IPS-20b (cell line): Measurements from ENCODE around the gene SLC66A1.

Source experiments
- H3K27ac ChIP-seq: one replicate; pipeline ENCODE4 v1.5.1; 2013; ENCODE audit warnings: low read length
- H3K27me3 ChIP-seq: 2 replicates; pipeline ENCODE4 v1.6.1; 2013; ENCODE audit warnings: mild to moderate bottlenecking, low read length, inconsistent platforms; ENCODE audit not compliant: insufficient read depth
- H3K36me3 ChIP-seq: 2 replicates; pipeline ENCODE4 v1.6.1; 2013; ENCODE audit warnings: low read depth, mild to moderate bottlenecking, inconsistent platforms, low read length, moderate library complexity; ENCODE audit not compliant: insufficient read depth
- H3K4me1 ChIP-seq: 2 replicates; pipeline ENCODE4 v1.6.1; 2013; ENCODE audit warnings: mild to moderate bottlenecking, control low read depth, inconsistent platforms, low read length, moderate library complexity; ENCODE audit not compliant: insufficient read depth
- H3K4me3 ChIP-seq: 2 replicates; pipeline ENCODE4 v1.5.1; 2013; ENCODE audit warnings: mild to moderate bottlenecking, low read length, inconsistent platforms
- H3K9ac ChIP-seq: 2 replicates; pipeline ENCODE4 v1.6.1; 2013; ENCODE audit warnings: low read depth, mild to moderate bottlenecking, inconsistent platforms, low read length, moderate library complexity
- H3K9me3 ChIP-seq: 2 replicates; pipeline ENCODE4 v1.6.1; 2013; ENCODE audit warnings: mild to moderate bottlenecking, low read depth, low read length, inconsistent platforms; ENCODE audit not compliant: insufficient read depth

Gene SLC66A1

DNA sequence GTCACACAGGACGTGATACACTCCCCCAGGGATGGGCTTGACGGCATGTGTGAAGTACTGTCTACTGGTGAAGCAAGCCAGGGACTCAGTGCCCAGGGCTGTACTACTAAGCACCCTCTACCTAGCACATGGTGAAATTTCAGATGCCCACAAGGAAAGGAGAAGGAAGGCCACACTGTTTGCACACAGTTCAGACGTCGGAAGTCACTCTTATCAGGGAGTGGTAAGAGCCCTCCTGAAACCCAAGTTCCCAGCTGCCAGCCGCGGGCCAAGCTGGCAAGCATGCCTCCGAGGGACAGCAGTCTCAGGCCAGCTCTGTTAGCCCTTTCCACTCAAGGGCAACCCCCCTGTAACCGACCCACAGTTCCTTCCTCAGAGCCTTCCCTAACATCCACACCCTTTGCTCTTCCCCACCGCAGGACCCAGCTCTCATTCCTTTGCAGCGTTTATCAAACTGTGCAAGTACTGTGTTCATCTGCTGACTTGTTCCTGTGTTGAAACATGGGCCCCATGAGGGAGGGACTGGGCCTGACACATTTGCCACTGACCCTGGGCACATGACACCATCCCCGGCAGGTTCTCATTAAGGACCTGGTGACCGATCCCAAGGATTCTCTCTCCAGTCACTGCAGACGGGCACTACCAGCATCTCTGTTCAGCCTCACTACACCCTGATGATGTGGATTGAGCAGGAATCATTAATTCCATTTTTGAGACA is 58.5 kb downstream of the SLC66A1 start:
- Histone ChIP-seq H3K27me3 (no peaks in the 10 kb centered on the region), H3K4me1 (no peaks in the 10 kb centered on the region), H3K36me3 (peaks cover 29% of the 10 kb centered on the region), H3K9ac (no peak overlapping the region), H3K4me3 (no peak overlapping the region), H3K27ac (no peak overlapping the region), H3K9me3 (no peaks in the 10 kb centered on the region)

DNA sequence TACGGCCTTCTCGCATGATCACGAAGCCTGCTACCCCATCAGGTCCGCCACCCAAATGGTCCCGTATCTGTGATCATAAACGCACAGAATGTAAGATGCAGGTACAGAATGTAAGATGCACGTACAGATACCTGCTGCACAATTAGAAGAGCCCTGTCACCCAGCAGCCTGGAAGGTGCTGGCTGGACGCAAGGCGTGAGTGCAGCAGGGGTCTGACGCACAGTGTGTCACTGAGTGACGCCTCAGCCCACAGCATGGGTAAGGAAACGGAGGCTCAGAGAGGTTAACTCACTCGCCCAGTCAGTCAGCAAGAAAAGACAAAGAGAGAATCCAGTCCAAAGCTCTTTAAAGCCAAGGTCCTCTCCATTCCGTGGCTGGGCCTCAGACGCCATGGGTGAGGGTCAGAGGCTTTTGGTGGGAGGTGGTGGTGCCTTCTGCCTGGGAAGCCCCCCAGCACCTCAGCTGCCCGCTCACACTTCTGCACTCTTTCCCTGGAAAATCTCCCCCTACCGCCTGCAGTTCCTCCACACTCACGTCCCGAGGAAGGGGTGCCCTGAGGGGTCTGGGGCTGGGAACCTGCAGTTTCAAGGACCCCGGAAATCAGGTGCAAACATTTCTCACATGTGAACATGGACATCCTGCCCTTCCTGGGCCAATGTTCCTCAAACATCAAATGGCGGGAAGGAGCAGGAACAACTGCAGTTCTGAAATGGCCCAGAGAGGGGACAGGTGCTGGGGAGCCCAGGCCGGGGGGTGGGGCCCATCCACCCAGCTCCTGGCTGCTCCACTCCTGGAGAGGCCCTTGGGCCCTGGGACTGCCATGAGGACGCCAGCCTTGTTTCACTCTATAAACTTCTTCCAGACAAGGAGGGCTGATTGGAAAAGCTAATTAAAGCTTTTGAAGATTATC is 59.4 kb downstream of the SLC66A1 start:
- Histone ChIP-seq H3K4me1 (no peaks in the 10 kb centered on the region), H3K9ac (no peak overlapping the region), H3K27ac (no peak overlapping the region)

DNA sequence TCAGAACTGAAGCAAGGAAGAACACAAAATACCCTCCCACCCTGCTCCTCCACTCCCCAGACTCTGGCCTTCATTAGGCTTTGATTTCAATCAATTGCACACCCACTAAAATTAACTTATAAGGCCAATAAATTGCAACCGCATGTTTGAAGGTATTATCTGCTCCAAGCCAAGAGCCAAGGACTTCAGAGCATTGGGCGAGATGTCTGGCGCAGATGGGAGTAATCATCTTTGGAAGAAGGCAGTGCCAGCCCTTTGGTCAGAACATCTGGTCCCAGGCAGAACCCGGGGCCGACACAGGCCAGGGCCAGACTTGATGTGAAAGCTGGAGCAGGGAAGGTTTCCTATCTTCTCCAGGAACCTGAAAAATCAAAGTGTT is 60.0 kb downstream of the SLC66A1 start:
- peaks cover 44% of the 10 kb centered on the region for H3K36me3 ChIP-seq
- H3K4me3 ChIP-seq = no peak overlapping the region
- no peak overlapping the region for H3K9ac ChIP-seq
- no peaks in the 10 kb centered on the region for H3K27me3 ChIP-seq
- H3K9me3 ChIP-seq = no peaks in the 10 kb centered on the region
- no peak overlapping the region for H3K27ac ChIP-seq
- H3K4me1 ChIP-seq = no peaks in the 10 kb centered on the region

More for the DNA sequence above, 59.4 kb downstream of the SLC66A1 start:
- Histone ChIP-seq H3K36me3 (peaks cover 38% of the 10 kb centered on the region), H3K4me3 (no peak overlapping the region), H3K27me3 (no peaks in the 10 kb centered on the region), H3K9me3 (no peaks in the 10 kb centered on the region)

DNA sequence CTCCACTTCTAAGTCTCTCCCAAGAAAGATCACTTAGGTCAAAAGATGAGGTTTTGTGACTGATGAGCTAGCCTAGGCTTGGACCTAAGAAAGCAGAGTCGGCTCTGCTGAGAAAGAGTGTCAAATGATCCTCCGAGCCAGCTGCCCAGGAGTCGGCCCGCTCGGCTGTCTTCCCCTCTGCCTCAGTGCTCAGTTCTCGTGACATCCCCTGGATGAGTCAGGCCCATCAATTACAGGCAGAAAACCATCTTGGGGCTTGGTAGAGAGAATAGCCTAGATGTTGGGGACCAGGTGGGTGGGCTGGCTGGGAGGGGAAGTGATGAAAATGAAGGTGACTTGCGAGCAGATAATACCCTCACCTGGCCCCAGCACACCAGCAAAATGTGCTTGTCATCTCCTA is 60.5 kb downstream of the SLC66A1 start:
- H3K9ac ChIP-seq = no peak overlapping the region
- no peaks in the 10 kb centered on the region for H3K27me3 ChIP-seq
- no peak overlapping the region for H3K4me3 ChIP-seq
- peaks cover 49% of the 10 kb centered on the region for H3K36me3 ChIP-seq
- H3K9me3 ChIP-seq = no peaks in the 10 kb centered on the region
- H3K4me1 ChIP-seq = no peaks in the 10 kb centered on the region
- H3K27ac ChIP-seq = no peak overlapping the region

DNA sequence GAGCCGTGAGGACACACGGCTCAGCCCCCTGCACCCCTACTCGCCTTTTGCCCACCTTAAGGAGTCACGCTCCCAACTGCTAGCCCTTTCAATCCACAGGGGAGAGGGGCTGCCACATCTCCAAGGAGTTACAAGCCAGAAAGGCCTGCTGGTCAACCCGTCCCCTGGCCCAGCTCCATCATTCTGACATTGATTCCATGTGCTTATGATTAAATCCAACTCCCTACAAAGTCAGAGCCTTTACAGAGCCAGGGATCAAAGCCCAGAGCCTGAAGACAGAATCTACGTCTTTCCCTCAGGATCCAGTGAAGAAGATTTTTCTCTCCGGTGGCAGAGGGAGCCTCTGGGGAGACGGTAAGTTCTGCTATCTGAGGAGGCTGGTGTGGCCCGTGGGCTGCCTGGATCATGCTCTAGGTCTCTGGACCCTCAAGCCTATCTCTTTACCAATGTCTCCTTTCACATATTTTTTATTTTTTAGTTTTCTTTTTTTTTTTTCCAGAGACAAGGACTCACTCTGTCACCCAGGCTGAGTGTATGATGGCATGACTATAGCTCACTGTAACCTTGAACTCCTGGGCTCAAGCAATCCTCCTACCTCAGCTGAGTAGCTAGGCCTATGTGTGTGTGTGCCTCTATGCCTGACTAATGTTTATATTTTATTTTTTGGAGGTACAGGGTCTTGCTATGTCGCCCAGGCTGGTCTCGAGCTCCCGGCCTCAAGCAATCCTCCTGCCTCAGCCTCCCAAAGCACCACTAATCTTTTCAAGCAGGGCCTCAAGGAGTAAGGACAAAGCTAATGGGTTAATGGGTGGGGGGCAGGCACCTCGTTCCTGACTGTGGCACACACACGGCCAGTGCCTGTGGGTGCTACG is 61.3 kb downstream of the SLC66A1 start:
- peaks cover 57% of the 10 kb centered on the region for H3K36me3 ChIP-seq
- H3K27ac ChIP-seq = no peak overlapping the region
- no peaks in the 10 kb centered on the region for H3K27me3 ChIP-seq
- H3K9me3 ChIP-seq = no peaks in the 10 kb centered on the region
- H3K9ac ChIP-seq = no peak overlapping the region
- no peak overlapping the region for H3K4me3 ChIP-seq
- H3K4me1 ChIP-seq = no peaks in the 10 kb centered on the region

DNA sequence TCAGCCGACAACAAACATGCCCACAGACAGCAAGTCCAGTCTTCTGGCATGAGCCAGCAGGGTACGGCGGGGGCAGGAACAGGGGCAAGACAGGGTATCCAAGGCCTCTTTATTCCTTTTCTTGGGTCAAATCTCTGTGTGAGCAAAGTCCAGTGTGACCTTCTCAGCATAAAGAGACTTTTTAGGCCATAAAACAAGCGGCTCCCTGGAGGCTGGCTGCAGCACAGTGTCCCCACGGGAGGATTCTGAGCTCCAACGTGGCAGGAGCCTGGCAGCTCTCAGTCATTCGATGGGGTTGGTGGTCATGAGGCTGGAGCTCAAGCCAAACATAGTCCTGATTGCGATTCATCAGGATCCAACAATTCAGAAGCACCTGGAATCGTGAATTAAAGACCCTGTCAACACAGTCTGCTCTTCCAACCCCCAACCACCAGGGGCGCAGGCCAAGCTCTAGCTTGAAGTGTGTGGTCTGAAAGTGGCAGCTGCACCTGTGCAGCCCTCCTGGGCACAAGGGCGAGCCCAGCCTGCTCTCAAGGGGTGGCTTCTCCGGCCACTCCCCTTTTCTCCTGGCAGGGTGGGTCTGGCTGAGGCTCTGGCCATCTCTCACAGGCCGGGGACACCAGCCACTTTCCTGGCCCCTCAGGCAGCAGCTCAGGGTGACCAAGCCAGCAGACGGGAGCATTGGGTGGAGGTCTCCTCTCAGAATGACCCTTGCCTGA is 62.1 kb downstream of the SLC66A1 start:
- H3K27me3 ChIP-seq = no peaks in the 10 kb centered on the region
- H3K27ac ChIP-seq = no peak overlapping the region
- no peaks in the 10 kb centered on the region for H3K9me3 ChIP-seq
- no peaks in the 10 kb centered on the region for H3K4me1 ChIP-seq
- H3K36me3 ChIP-seq = peaks cover 61% of the 10 kb centered on the region
- no peak overlapping the region for H3K4me3 ChIP-seq
- no peak overlapping the region for H3K9ac ChIP-seq

DNA sequence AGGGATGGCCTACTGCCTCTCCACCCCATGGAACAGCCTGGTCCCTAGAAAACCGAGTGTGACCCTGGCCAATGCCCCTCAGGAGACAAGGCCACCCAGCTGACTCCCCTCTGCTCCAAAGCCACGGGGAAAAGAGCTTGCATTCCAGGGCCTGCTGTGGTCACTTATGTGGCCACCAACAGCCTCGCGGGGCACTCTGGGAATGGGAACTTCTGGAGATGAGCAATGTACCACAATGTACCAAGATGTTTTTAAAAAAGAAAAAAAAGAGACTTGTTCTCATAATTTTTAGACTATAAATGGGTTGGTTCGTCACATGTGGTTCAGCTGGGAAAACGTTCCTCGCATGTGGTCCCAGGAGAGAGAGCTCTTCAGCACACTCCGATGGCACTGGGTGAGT is 62.8 kb downstream of the SLC66A1 start:
- Histone ChIP-seq H3K4me3 (no peak overlapping the region), H3K4me1 (no peaks in the 10 kb centered on the region), H3K27me3 (no peaks in the 10 kb centered on the region), H3K27ac (no peak overlapping the region), H3K36me3 (peaks cover 68% of the 10 kb centered on the region), H3K9ac (no peak overlapping the region), H3K9me3 (no peaks in the 10 kb centered on the region)

DNA sequence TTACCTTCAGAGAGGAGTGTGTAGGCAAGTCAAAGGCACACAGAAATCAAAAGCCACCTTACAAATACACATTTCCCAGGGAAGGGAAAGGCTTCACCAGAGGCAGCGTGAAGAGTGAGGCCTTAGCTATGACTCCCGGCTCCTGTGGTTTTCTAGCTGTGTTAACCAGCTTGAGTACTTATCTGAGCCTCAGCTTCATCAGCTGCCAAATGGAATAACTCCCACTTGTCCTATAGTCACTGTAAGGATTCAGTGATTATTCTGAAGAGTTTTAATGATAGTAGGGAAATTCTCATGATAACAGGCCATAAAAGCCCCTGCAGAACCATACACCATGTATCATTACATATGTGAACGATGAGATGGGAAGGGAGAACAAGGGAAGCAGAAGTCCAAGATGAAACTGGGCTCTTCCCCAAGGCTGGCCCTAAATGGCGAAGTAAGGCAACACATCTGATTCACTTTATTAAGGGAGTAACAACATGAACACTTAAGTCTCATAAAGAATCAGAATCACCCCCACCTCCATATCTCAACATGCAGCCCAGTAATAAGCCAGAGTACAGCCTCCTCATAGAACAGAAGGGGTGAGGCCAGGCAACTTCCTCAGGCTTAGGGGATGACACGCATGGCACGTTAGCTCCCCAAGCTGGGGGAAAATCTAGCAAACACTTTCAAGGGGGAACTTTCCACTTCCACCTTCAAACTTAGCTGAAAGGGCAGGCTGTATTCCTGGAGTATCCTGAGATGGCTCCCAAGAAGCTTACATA is 63.7 kb downstream of the SLC66A1 start:
- H3K9me3 ChIP-seq = no peaks in the 10 kb centered on the region
- H3K27me3 ChIP-seq = no peaks in the 10 kb centered on the region
- H3K4me3 ChIP-seq = no peak overlapping the region
- no peaks in the 10 kb centered on the region for H3K4me1 ChIP-seq
- H3K27ac ChIP-seq = no peak overlapping the region
- H3K9ac ChIP-seq = no peak overlapping the region
- peaks cover 74% of the 10 kb centered on the region for H3K36me3 ChIP-seq

DNA sequence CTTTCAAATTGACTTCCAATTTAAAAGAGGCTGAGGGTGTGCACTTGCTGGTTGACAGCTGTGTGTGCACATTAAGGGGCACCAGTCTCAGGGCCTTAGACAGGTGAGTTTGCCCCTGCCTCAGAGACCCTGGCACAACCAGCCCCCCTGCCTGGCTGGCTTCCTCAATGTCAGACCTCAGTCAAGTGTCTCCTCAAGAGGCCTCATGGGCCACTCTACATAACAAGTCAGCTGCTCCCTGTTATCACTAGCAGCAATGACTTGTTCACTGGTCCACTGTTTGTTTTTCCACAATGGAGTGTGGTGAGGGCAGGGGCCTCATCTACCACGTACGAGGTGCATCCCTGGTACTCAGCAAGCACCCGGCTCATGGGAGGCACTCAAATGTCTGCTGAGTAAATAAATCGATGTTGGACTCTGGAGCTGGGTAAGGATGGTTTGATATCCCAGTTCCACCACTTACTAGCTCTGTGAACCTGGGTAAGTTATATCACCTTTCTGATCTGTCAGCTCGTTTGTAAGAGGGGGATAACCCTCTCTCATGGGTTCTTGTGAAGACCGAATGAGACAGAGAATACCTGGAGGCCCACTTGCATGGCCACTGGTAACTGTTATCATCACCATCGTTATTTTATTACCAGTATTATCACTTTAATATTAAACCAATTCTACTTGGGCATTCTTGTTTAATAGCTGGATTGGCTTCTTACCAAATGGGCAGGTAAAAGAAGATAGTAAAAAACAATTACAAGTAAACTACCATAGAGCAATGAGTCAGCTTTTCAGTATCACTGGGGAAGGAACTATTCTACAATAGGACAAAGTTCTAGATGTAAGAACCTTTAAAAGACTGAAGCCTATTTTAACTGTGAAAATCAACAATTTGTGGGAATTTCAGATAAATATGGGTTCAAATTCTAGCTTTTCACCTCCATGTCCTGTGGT is 64.6 kb downstream of the SLC66A1 start:
- Histone ChIP-seq H3K9me3 (no peaks in the 10 kb centered on the region), H3K36me3 (peaks cover 72% of the 10 kb centered on the region), H3K27me3 (no peaks in the 10 kb centered on the region), H3K27ac (no peak overlapping the region), H3K4me1 (no peaks in the 10 kb centered on the region), H3K9ac (no peak overlapping the region; the same call in 1 of the 2 replicates), H3K4me3 (no peak overlapping the region)
